ENCODE data around the gene FEM1B.
"Not testable (repeated sequence)": the region's sequence is repeated elsewhere in the genome, so short reads cannot be mapped to it uniquely, and the experiment has no call there.

Gene FEM1B

GRCh38 chr15:68277603-68278344 is at the start of gene FEM1B:
Gene FEM1B (plus strand): TSS chr15:68277745. CDS start chr15:68278418, 673 bp downstream.
- DNase-seq: peak; percentile 90

GRCh38 chr15:68228143-68228970 is 49.2 kb upstream of the FEM1B start:
- DNase-seq: no peak

- DNase-seq: no peak
Measured at GRCh38 chr15:68228971-68229385, 48.6 kb upstream of the FEM1B start.

- peak; percentile 61 for DNase-seq
Measured at GRCh38 chr15:68229386-68230156, 48.0 kb upstream of the FEM1B start, which contains the start of gene CLN6. Gene CLN6 (minus strand): TSS chr15:68229728. CDS start chr15:68229584, 144 bp downstream.

GRCh38 chr15:68230157-68231100 is 47.1 kb upstream of the FEM1B start:
- no peak for DNase-seq

GRCh38 chr15:68231102-68231818 is 46.3 kb upstream of the FEM1B start:
- no peak for DNase-seq

GRCh38 chr15:68232449-68232848 is 45.1 kb upstream of the FEM1B start:
- no peak for DNase-seq

GRCh38 chr15:68232937-68233336 is 44.6 kb upstream of the FEM1B start:
- DNase-seq: no peak

GRCh38 chr15:68234060-68234459 is 43.5 kb upstream of the FEM1B start:
- no peak for DNase-seq

- not testable (repeated sequence) for DNase-seq
Measured at GRCh38 chr15:68234520-68234919, 43.0 kb upstream of the FEM1B start.

GRCh38 chr15:68235022-68235421 is 42.5 kb upstream of the FEM1B start:
- no peak for DNase-seq

- DNase-seq: no peak
Measured at GRCh38 chr15:68239025-68239424, 38.5 kb upstream of the FEM1B start.

- no peak for DNase-seq
Measured at GRCh38 chr15:68241088-68241935, 36.2 kb upstream of the FEM1B start.

GRCh38 chr15:68244235-68244634 is 33.3 kb upstream of the FEM1B start:
- DNase-seq: no peak

GRCh38 chr15:68249058-68249713 is 28.4 kb upstream of the FEM1B start:
- peak; percentile 13 for DNase-seq

GRCh38 chr15:68252925-68253534 is 24.5 kb upstream of the FEM1B start:
- DNase-seq: peak; percentile 34

GRCh38 chr15:68256675-68257450 is 20.7 kb upstream of the FEM1B start:
- DNase-seq: no peak

- no peak for DNase-seq
Measured at GRCh38 chr15:68258692-68259091, 18.9 kb upstream of the FEM1B start.

Measured in GDM1 (cell line).